Mucosa of descending colon (tissue), 3 donors: Measurements from ENCODE around the gene CATSPERB. TPM values are rescaled to one million over a fixed set of nuclear protein-coding genes. Genes with fewer than 3 reads are reported as not detected.

Experiments
- ATAC-seq: fragments of 200-7000 bp; cut with Tn5 transposase; one replicate; pipeline ENCODE4 v1.9.1; 2020; ENCODE audit warnings: mild to moderate bottlenecking, moderate library complexity
- DNase-seq, 3 donors: peaks; one replicate each; pipeline ENCODE4 v3.0.0-alpha.2; 2020
- H3K36me3 ChIP-seq: fragments of 200-600 bp; one replicate; pipeline ENCODE4 v1.8.0; 2021; ENCODE audit warnings: low read depth, mild to moderate bottlenecking
- H3K4me1 ChIP-seq: fragments of 200-600 bp; one replicate; pipeline ENCODE4 v1.8.0; 2021; ENCODE audit warnings: low read depth, mild to moderate bottlenecking
- H3K4me3 ChIP-seq: fragments of 200-600 bp; one replicate; pipeline ENCODE4 v1.8.0; 2021; ENCODE audit warnings: mild to moderate bottlenecking
- H3K9me3 ChIP-seq: fragments of 200-600 bp; one replicate; pipeline ENCODE4 v1.8.0; 2021; ENCODE audit warnings: mild to moderate bottlenecking
- CTCF ChIP-seq: fragments of 200-600 bp; IDR thresholded peaks from one replicate; pipeline ENCODE4 v1.8.0; 2022; ENCODE audit warnings: antibody characterized with exemption, mild to moderate bottlenecking
- intact Hi-C, 2 donors: fragments of 100-400 bp; cut with DNase I in 1 of 2; cut with micrococcal nuclease in 1 of 2; formaldehyde crosslinking; loops; one replicate each; pipeline versions ENCODE4 v1.11.0 to v1.11.1; 2022; cut with DNase I, micrococcal nuclease
- total RNA-seq, 3 donors: library from RNA; stranded (reverse); fragmentation: NEBNext Ultra II Directional in 2 of 3; extraction: Animal tissue kit (Norgen Biotek cat#: 25700) in 2 of 3; gene quantifications; one replicate each; pipeline versions ENCODE4 v1.2.1 to v1.2.4, GENCODE V29; 2021 to 2023
- donor health status: DM: no; HTN: no; CAD: no; lungs with moderate emphysema.
- donor health status: DM: no; HTN: no; CAD: no.
- donor health status: DM: no; HTN: yes; CAD: no.

Gene CATSPERB
- total RNA-seq, 3 donors from 2014 or later = 3.5 to 7.0 (median 4.1) TPM

- Histone ChIP-seq H3K36me3 (no peaks in the 10 kb centered on the region), H3K9me3 (no peaks in the 10 kb centered on the region), H3K4me1 (peaks cover 7% of the 10 kb centered on the region), H3K4me3 (no peak overlapping the region)
- intact Hi-C loops = no loop called here
- ATAC-seq = no peak
- TF ChIP-seq CTCF = no peak
- DNase-seq = no peak
These were observed 21.1 kb upstream of the CATSPERB start for GRCh38 chr14:91752961-91753360.

- H3K9me3 ChIP-seq = no peaks in the 10 kb centered on the region
- peaks cover 7% of the 10 kb centered on the region for H3K4me1 ChIP-seq
- H3K36me3 ChIP-seq = no peaks in the 10 kb centered on the region
- no peak overlapping the region for H3K4me3 ChIP-seq
- DNase-seq = no peak
- intact Hi-C loops = no loop called here
- no peak for TF ChIP-seq CTCF
- no peak for ATAC-seq
These were observed 19.8 kb upstream of the CATSPERB start for GRCh38 chr14:91751719-91752118.

GRCh38 chr14:91750634-91751198 is 18.8 kb upstream of the CATSPERB start:
- H3K4me1 ChIP-seq = peaks cover 7% of the 10 kb centered on the region
- no peak for TF ChIP-seq CTCF
- H3K36me3 ChIP-seq = no peaks in the 10 kb centered on the region
- intact Hi-C loops = no loop called here
- H3K4me3 ChIP-seq = no peak overlapping the region
- DNase-seq (no peak), ATAC-seq (peak; percentile 73)
- H3K9me3 ChIP-seq = no peaks in the 10 kb centered on the region

GRCh38 chr14:91749868-91750267 is 18.0 kb upstream of the CATSPERB start:
- Histone ChIP-seq H3K4me1 (peaks cover 3% of the 10 kb centered on the region), H3K4me3 (no peak overlapping the region), H3K36me3 (no peaks in the 10 kb centered on the region), H3K9me3 (no peaks in the 10 kb centered on the region)
- ATAC-seq (no peak), DNase-seq (no peak)
- TF ChIP-seq CTCF = no peak
- intact Hi-C loops = no loop called here

- peaks cover 8% of the 10 kb centered on the region for H3K4me1 ChIP-seq
- intact Hi-C loops = no loop called here
- ATAC-seq (no peak), DNase-seq (no peak)
- H3K36me3 ChIP-seq = no peaks in the 10 kb centered on the region
- TF ChIP-seq CTCF = no peak
- H3K9me3 ChIP-seq = no peaks in the 10 kb centered on the region
- no peak overlapping the region for H3K4me3 ChIP-seq
These were observed 16.2 kb upstream of the CATSPERB start for GRCh38 chr14:91748049-91748448.

GRCh38 chr14:91745344-91745743 is 13.5 kb upstream of the CATSPERB start:
- no peak overlapping the region for H3K4me3 ChIP-seq
- intact Hi-C loops = no loop called here
- DNase-seq (no peak), ATAC-seq (no peak)
- peaks cover 8% of the 10 kb centered on the region for H3K4me1 ChIP-seq
- TF ChIP-seq CTCF = no peak
- no peaks in the 10 kb centered on the region for H3K36me3 ChIP-seq
- no peaks in the 10 kb centered on the region for H3K9me3 ChIP-seq
